Measurements from ENCODE around the gene MUC22.
"Not testable (repeated sequence)": the region's sequence is repeated elsewhere in the genome, so short reads cannot be mapped to it uniquely, and the experiment has no call there.

The MUC22 gene

DNA sequence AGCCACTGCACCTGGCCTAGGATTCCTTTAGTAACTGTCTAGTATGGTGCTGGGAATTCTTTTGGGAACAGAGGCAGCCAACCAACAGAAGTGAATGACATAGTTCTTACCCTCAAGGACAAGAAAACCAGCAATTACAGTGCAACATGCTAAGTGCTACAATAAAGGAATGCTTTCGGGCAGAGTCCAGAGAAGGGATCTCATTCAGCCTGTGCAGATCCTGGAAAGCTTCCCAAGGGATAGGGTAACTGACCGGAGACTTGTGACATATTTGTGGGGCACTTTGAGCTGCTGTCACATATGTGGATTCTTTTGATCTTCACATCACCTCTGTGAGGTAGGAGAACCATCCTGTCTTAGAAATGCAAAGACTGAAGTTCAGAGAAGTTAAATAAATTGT is 55.3 kb downstream of the MUC22 start:
- H3K9ac ChIP-seq (ENCODE audit: low read depth, low read length) = no peak overlapping the region
- no peaks in the 10 kb centered on the region for H3K36me3 ChIP-seq (ENCODE audit: insufficient read depth, low read length)
- H3K4me1 ChIP-seq (ENCODE audit: insufficient read depth, low read length) = peaks cover 4% of the 10 kb centered on the region; the same call in 1 of the 2 replicates
- H3K9me3 ChIP-seq (ENCODE audit: control insufficient read depth, insufficient read depth, low read length) = no peaks in the 10 kb centered on the region; the same call in 1 of the 2 replicates

DNA sequence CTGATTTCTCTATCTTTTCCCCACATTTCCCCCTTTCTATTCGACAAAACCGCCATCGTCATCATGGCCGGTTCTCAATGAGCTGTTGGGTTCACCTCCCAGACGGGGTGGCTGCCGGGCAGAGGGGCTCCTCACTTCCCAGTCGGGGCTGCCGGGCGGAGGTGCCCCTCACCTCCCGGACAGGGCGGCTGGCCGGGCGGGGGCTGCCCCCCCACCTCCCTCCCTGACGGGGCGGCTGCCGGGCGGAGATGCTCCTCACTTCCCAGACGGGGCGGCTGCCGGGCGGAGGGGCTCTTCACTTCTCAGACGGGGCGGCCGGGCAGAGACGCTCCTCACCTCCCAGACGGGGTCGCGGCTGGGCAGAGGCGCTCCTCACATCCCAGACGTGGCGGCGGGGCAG is 56.8 kb downstream of the MUC22 start:
- not testable (repeated sequence) for H3K9ac ChIP-seq (ENCODE audit: low read depth, low read length); H3K36me3 ChIP-seq (ENCODE audit: insufficient read depth, low read length); H3K9me3 ChIP-seq (ENCODE audit: control insufficient read depth, insufficient read depth, low read length)

DNA sequence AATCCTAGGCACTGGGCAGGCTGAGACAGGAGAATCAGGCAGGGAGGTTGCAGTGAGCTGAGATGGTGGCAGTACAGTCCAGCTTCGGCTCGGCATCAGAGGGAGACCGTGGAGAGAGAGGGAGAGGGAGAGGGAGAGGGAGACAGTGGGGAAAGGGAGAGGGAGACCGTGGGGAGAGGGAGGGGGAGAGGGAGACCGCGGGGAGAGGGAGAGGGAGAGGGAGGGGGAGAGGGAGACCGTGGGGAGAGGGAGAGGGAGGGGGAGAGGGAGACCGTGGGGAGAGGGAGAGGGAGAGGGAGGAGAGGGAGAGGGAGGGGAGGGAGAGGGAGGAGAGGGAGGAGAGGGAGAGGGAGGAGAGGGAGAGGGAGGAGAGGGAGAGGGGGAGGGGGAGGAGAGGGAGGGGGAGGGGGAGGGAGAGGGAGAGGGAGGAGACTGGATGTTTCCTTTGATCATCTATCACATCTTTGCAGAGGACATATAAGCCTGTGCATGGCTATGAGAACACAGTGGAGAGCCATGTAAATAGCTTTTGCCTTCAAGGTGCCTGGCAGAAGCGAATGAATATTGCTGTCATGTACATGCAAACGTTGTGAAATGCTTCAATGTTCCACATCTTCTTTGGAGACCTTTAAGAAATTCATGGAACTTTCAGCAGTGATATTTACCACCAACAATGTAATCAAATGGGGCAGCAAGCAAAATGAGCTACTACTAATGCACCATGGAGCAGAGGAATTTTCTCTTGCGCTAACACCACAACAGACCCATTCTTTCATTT is 57.8 kb downstream of the MUC22 start:
- H3K36me3 ChIP-seq (ENCODE audit: insufficient read depth, low read length); H3K9ac ChIP-seq (ENCODE audit: low read depth, low read length); H3K9me3 ChIP-seq (ENCODE audit: control insufficient read depth, insufficient read depth, low read length); H3K4me1 ChIP-seq (ENCODE audit: insufficient read depth, low read length): not testable (repeated sequence)

More for the DNA sequence above, 56.8 kb downstream of the MUC22 start:
- H3K4me1 ChIP-seq (ENCODE audit: insufficient read depth, low read length) = not testable (repeated sequence)

DNA sequence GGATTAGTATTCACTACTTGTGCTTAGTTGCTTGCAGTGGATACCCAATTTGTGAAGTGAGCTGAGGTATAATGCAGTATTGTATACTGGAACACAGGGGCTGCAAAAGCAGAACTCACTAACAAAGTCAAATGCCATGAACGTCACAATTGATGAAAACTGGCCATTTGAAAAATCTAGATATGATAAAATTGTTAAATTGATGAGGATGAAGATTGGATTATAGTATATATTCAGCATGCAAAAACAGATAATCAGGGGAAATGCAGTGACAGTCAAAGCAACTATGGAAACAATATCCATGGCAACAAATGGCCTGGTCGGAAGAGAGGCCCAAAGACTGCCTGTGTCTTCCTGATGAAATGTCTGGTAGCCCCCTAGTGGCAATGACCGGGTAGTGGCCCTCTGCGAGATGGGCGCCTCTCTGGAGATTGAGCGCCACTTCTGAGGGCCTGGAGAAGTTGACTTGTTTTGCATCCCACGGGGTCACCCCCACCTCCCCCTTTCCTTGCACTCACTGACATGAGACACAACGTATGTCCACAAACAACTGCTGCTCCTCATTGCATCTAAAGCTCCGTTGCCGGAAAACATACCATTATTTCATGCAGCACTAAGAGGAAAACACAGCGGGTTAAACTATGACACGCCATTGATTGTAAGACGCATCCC is 58.5 kb downstream of the MUC22 start:
- no peaks in the 10 kb centered on the region; the same call in 1 of the 2 replicates for H3K9me3 ChIP-seq (ENCODE audit: control insufficient read depth, insufficient read depth, low read length)
- H3K4me1 ChIP-seq (ENCODE audit: insufficient read depth, low read length) = peaks cover 9% of the 10 kb centered on the region; the same call in 1 of the 2 replicates
- H3K36me3 ChIP-seq (ENCODE audit: insufficient read depth, low read length) = no peaks in the 10 kb centered on the region
- H3K9ac ChIP-seq (ENCODE audit: low read depth, low read length) = no peak overlapping the region

DNA sequence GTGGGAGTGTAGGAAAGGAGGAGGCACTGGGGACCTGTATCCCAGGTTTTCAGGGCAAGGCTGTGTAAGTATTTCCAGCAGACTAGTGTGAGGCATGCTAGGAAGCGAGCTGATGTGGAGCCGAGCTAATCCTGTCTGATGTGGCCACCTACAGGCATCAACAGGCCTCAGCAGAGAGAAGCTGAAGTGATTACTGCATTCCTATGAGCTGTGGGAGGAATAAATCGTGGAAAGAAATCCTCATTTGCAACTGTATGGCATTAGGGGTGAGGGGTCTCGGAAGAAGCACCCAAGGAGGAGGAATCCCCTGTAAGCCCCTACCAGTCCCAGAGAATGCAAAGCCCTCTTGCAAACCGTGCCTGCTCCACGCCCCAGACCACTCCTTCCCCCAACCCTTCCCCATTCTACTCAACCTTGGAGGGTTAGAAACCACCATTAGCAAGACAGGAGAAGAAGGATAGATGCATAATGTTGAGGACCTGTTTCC is 60.5 kb downstream of the MUC22 start:
- Histone ChIP-seq H3K9ac (ENCODE audit: low read depth, low read length) (no peak overlapping the region; the same call in 1 of the 2 replicates), H3K4me1 (ENCODE audit: insufficient read depth, low read length) (peaks cover 9% of the 10 kb centered on the region; the same call in 1 of the 2 replicates), H3K9me3 (ENCODE audit: control insufficient read depth, insufficient read depth, low read length) (no peaks in the 10 kb centered on the region; the same call in 1 of the 2 replicates)

DNA sequence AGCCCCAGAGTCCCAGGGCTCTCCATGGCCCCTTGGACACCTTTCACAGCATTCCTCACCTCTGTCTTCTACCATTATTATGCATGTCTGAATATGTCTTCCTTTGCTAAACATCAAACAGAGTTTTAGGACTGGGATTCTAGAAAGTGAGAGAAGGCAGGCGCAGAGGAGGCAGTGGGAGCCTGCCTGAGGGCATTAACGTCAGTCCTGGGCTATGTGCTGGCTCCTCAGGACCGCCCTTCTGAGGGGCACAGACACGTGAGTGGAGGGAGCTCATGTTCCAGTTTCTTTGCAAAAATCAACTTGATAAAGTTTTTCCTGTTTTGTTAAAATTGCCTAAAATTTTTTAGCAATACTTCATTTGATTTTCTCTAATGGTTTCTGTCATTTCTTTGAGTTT is 64.1 kb downstream of the MUC22 start:
- Histone ChIP-seq H3K4me1 (ENCODE audit: insufficient read depth, low read length) (peaks cover 10% of the 10 kb centered on the region; the same call in 1 of the 2 replicates), H3K36me3 (ENCODE audit: insufficient read depth, low read length) (no peaks in the 10 kb centered on the region), H3K9ac (ENCODE audit: low read depth, low read length) (no peak overlapping the region), H3K9me3 (ENCODE audit: control insufficient read depth, insufficient read depth, low read length) (no peaks in the 10 kb centered on the region)

More for the DNA sequence above, 60.5 kb downstream of the MUC22 start:
- H3K36me3 ChIP-seq (ENCODE audit: insufficient read depth, low read length) = no peaks in the 10 kb centered on the region

DNA sequence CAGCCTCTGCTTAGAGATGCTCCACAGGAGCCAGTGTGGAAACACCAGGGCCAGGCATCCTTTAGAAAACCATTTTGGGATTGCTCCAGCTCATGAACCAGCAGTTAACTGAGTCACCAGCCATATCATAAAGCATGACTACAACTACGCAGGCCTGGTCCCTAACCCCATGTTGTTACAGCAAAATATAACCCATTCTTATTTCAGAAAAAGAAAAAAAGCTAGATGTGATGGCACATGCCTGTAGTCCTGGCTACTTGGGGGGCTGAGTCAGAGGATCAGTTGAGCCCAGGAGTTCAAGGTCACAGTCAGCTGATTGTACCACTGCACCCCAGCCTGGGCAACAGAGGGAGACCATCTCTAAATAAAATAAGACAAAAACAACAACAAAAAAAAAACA is 65.3 kb downstream of the MUC22 start:
- H3K9me3 ChIP-seq (ENCODE audit: control insufficient read depth, insufficient read depth, low read length) = no peaks in the 10 kb centered on the region
- H3K36me3 ChIP-seq (ENCODE audit: insufficient read depth, low read length) = no peaks in the 10 kb centered on the region
- no peak overlapping the region for H3K9ac ChIP-seq (ENCODE audit: low read depth, low read length)
- H3K4me1 ChIP-seq (ENCODE audit: insufficient read depth, low read length) = peaks cover 9% of the 10 kb centered on the region; the same call in 1 of the 2 replicates

DNA sequence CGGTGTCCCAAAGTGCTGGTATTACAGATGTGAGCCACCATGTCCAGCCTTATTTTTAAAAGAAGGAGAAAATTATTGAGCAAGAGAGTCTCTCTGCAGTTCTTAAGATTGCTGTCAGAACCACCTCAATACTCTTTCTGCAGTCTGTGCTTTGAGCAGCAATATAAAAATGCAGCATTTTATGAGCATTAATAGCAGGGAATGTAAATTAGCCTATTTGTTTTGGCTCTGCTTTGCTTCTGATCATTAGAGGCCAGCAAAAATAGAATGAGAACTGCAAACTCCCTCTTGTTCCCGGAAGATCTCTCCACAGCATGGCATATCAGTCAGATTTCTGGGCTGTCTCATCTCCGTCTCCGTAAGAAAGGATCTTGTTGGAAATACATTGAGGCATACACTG is 66.3 kb downstream of the MUC22 start:
- Histone ChIP-seq H3K4me1 (ENCODE audit: insufficient read depth, low read length) (peaks cover 4% of the 10 kb centered on the region; the same call in 1 of the 2 replicates), H3K36me3 (ENCODE audit: insufficient read depth, low read length) (no peaks in the 10 kb centered on the region), H3K9me3 (ENCODE audit: control insufficient read depth, insufficient read depth, low read length) (no peaks in the 10 kb centered on the region), H3K9ac (ENCODE audit: low read depth, low read length) (no peak overlapping the region)

DNA sequence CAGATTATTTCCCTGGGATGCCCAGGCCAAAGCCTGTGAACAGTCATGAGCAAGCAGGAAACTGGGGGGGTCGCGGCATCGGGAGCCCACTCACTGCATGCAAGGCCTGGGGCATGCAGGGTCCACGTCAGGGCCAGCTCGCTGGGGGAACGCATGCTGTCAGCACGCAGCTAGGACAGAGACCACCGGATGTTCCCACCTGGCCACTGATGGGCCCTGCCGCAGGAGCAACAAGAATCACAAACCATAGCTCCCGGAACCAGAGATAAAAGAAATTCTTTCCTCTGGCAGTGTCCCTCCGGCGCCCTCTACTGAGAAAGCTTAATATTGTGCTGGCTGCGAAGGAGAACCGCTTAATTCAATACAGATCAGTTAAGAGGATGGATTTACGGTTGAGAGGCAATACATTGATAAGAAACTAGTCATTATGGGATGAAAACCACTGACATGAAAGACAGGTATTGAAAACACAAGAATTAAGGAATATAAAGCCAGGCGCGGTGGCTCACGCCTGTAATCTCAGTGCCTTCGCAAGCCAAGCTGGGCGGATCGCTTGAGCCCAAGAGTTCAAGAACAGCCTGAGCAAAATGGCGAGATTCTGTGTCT is 69.5 kb downstream of the MUC22 start:
- H3K9me3 ChIP-seq (ENCODE audit: control insufficient read depth, insufficient read depth, low read length) = no peaks in the 10 kb centered on the region
- no peak overlapping the region for H3K9ac ChIP-seq (ENCODE audit: low read depth, low read length)
- no peaks in the 10 kb centered on the region for H3K36me3 ChIP-seq (ENCODE audit: insufficient read depth, low read length)
- H3K4me1 ChIP-seq (ENCODE audit: insufficient read depth, low read length) = peaks cover 7% of the 10 kb centered on the region; the same call in 1 of the 2 replicates

DNA sequence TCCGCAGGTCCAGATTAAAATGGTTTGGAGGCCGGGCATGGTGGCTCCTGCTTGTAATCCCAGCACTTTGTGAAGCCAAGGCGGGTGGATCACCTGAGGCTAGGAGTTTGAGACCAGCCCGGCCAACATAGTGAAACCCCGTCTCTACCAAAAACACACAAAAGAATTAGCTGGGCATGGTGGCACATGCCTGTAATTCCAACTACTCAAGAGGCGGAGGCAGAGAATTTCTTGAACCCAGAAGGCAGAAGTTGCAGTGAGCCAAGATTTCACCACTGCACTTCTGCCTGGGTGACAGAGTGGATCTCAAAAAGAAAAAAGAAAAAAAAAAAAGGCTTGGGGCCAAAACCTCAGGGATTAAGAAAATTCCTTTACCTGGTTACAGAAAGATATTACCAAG is 71.6 kb downstream of the MUC22 start:
- Histone ChIP-seq H3K9me3 (ENCODE audit: control insufficient read depth, insufficient read depth, low read length) (no peaks in the 10 kb centered on the region), H3K36me3 (ENCODE audit: insufficient read depth, low read length) (no peaks in the 10 kb centered on the region), H3K4me1 (ENCODE audit: insufficient read depth, low read length) (peaks cover 9% of the 10 kb centered on the region), H3K9ac (ENCODE audit: low read depth, low read length) (no peak overlapping the region)

DNA sequence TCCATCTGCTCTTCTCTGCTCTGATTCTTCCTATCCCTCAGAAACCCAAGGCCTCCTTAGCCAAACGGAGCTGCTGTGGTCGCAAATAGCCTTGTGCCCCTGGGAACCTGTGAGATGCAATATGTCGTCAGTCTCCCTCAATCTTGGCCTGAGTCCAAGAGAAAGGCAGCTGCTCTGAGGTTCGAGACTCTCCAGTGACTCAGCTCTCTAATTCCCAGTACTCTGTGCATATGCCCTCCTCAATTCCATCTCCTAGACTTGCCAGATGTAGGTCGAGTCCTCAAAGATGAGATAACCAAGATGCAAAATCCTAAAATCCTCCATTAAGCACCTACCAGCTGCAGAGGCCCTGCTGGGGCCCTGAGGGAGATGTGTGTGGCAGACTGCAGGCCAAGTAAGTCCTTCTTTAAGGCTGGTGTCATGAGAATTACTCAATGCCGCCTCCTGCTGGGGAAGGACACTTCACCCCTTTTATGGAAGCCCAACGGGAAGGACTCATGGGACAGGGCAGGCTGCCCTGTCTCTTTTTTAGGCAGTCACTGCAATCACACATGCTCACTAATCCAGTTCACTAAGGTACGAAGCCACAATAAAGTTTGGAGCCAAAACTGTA is 73.6 kb downstream of the MUC22 start:
- Histone ChIP-seq H3K36me3 (ENCODE audit: insufficient read depth, low read length) (no peaks in the 10 kb centered on the region), H3K9ac (ENCODE audit: low read depth, low read length) (no peak overlapping the region), H3K9me3 (ENCODE audit: control insufficient read depth, insufficient read depth, low read length) (no peaks in the 10 kb centered on the region)

More for the DNA sequence above, 73.6 kb downstream of the MUC22 start:
- H3K4me1 ChIP-seq (ENCODE audit: insufficient read depth, low read length) = peaks cover 14% of the 10 kb centered on the region
